Caki2 (cell line): Measurements from ENCODE around the gene WDR86. TPM values are rescaled to one million over a fixed set of nuclear protein-coding genes. Genes with fewer than 3 reads are reported as not detected.
A peak's percentile ranks its signal among the peaks of the same experiment; 100 is the strongest.

Experiments used
- DNase-seq: peaks from one replicate; pipeline ENCODE4 v3.0.0-alpha.2; 2015; ENCODE audit warnings: low read depth
- in situ Hi-C: cut with HindIII; loops from 2 replicates; pipeline ENCODE4 v1.10.0; 2016; ENCODE audit warnings: low sequenced_read_pairs, low pct_unique_long_range_greater_than_20kb, mixed read lengths
- total RNA-seq: library from RNA; depleted of rRNA; stranded (reverse); fragments of >200 nt; shearing (Covaris generic); gene quantifications from 2 replicates; pipeline ENCODE4 v1.2.3, GENCODE V29; 2014; ENCODE audit warnings: low replicate concordance; rRNA removed

Gene WDR86
- total RNA-seq, 1 experiment from 2014 or later = not detected

- DNase-seq = no peak
- in situ Hi-C loops = no loop called here
Observed at GRCh38 chr7:151346470-151346769, 63.4 kb downstream of the WDR86 start.

- in situ Hi-C loops = no loop called here
- peak; percentile 11 for DNase-seq
Observed at GRCh38 chr7:151345576-151346469, 64.0 kb downstream of the WDR86 start.

GRCh38 chr7:151343516-151343915 is 66.3 kb downstream of the WDR86 start:
- no peak for DNase-seq
- in situ Hi-C loops = no loop called here

- in situ Hi-C loops = no loop called here
- DNase-seq = no peak
Observed at GRCh38 chr7:151342811-151343210, 67.0 kb downstream of the WDR86 start.

- in situ Hi-C loops = no loop called here
Observed at GRCh38 chr7:151342102-151342646, 67.7 kb downstream of the WDR86 start.

GRCh38 chr7:151341357-151342101 is 68.3 kb downstream of the WDR86 start, which contains the start of gene NUB1:
TSS of gene NUB1 (plus strand) at chr7:151341812. CDS start at chr7:151345350, 3,538 bp downstream.
- DNase-seq = peak; percentile 84
- in situ Hi-C loops = no loop called here

More at GRCh38 chr7:151342102-151342646, 67.7 kb downstream of the WDR86 start:
- DNase-seq = no peak

GRCh38 chr7:151340794-151341356 is 69.0 kb downstream of the WDR86 start:
- DNase-seq = no peak
- in situ Hi-C loops = no loop called here

GRCh38 chr7:151339651-151340382 is 70.0 kb downstream of the WDR86 start:
- DNase-seq = no peak
- in situ Hi-C loops = no loop called here

GRCh38 chr7:151338809-151339208 is 71.0 kb downstream of the WDR86 start:
- in situ Hi-C loops = no loop called here
- no peak for DNase-seq

- DNase-seq = no peak
- in situ Hi-C loops = no loop called here
Observed at GRCh38 chr7:151337346-151337745, 72.5 kb downstream of the WDR86 start.

GRCh38 chr7:151336027-151336708 is 73.7 kb downstream of the WDR86 start:
- in situ Hi-C loops = no loop called here
- no peak for DNase-seq

- in situ Hi-C loops = no loop called here
- no peak for DNase-seq
Observed at GRCh38 chr7:151334628-151335027, 75.2 kb downstream of the WDR86 start.

Other genes starting within 250 kb of the WDR86 start
- gene GBX1, start 242.3 kb downstream of the WDR86 start, total RNA-seq = not detected in 2 replicates
- gene ASB10, start 222.8 kb downstream of the WDR86 start, total RNA-seq = not detected in 2 replicates
- gene H2BK1, start 199.6 kb downstream of the WDR86 start, total RNA-seq = not detected in 2 replicates
- gene ABCF2, start 182.8 kb downstream of the WDR86 start, total RNA-seq = 36.8 and 47.9 TPM in 2 replicates
- gene CHPF2, start 177.6 kb downstream of the WDR86 start, total RNA-seq = 27.5 and 38.2 TPM in 2 replicates
- 12.4 and 13.1 TPM in 2 replicates for gene SMARCD3, start 161.3 kb downstream of the WDR86 start, total RNA-seq
- 33.4 and 34.6 TPM in 2 replicates for gene NUB1, start 68.2 kb downstream of the WDR86 start, total RNA-seq
- not detected in 2 replicates for gene CRYGN, start 30.1 kb upstream of the WDR86 start, total RNA-seq
- 133 and 154 TPM in 2 replicates for gene RHEB, start 109.9 kb upstream of the WDR86 start, total RNA-seq